SK-MEL-5 (cell line): Measurements from ENCODE around the gene TES. TPM values are rescaled to one million over a fixed set of nuclear protein-coding genes. Genes with fewer than 3 reads are reported as not detected.

ENCODE experiments used
- DNase-seq: peaks from one replicate; pipeline ENCODE4 v3.0.0-alpha.2; 2016; ENCODE audit warnings: low read depth, low spot score
- in situ Hi-C: cut with HindIII; loops from 2 replicates; pipeline ENCODE4 v1.10.0; 2016; ENCODE audit warnings: low sequenced_read_pairs, high pct_unique_total_duplicates, low pct_unique_long_range_greater_than_20kb
- total RNA-seq: library from RNA; depleted of rRNA; stranded (reverse); fragments of >200 nt; shearing (Covaris generic); gene quantifications from 2 replicates; pipeline ENCODE4 v1.2.3, GENCODE V29; 2014

The TES gene
- total RNA-seq, 1 experiment from 2014 or later, result 40.5 TPM

- in situ Hi-C loops, result no loop called here
Observed at GRCh38 chr7:116182023-116182422, 28.3 kb upstream of the TES start.

GRCh38 chr7:116185450-116185849, 24.9 kb upstream of the TES start:
- DNase-seq, result no peak
- in situ Hi-C loops, result no loop called here

More at GRCh38 chr7:116182023-116182422, 28.3 kb upstream of the TES start:
- DNase-seq, result no peak

- no peak for DNase-seq
- in situ Hi-C loops, result no loop called here
Observed at GRCh38 chr7:116185956-116186355, 24.4 kb upstream of the TES start.

GRCh38 chr7:116187400-116187799, 22.9 kb upstream of the TES start:
- in situ Hi-C loops, result no loop called here

GRCh38 chr7:116193329-116194087, 16.8 kb upstream of the TES start:
- in situ Hi-C loops, result no loop called here

More at GRCh38 chr7:116187400-116187799, 22.9 kb upstream of the TES start:
- no peak for DNase-seq

GRCh38 chr7:116194115-116194514, 16.2 kb upstream of the TES start:
- no peak for DNase-seq
- in situ Hi-C loops, result no loop called here

More at GRCh38 chr7:116193329-116194087, 16.8 kb upstream of the TES start:
- DNase-seq, result no peak

GRCh38 chr7:116195451-116195850, 14.9 kb upstream of the TES start:
- in situ Hi-C loops, result no loop called here

GRCh38 chr7:116196947-116197346, 13.4 kb upstream of the TES start:
- in situ Hi-C loops, result no loop called here
- no peak for DNase-seq

More at GRCh38 chr7:116195451-116195850, 14.9 kb upstream of the TES start:
- no peak for DNase-seq

- DNase-seq, result no peak
- in situ Hi-C loops, result no loop called here
Observed at GRCh38 chr7:116197360-116197759, 13.0 kb upstream of the TES start.

- in situ Hi-C loops, result no loop called here
- DNase-seq, result no peak
Observed at GRCh38 chr7:116198748-116199410, 11.5 kb upstream of the TES start.

GRCh38 chr7:116200963-116201362, 9.4 kb upstream of the TES start:
- in situ Hi-C loops, result no loop called here
- no peak for DNase-seq

GRCh38 chr7:116206141-116206540, 4.2 kb upstream of the TES start:
- in situ Hi-C loops, result no loop called here
- no peak for DNase-seq

GRCh38 chr7:116208919-116209318, 1.4 kb upstream of the TES start:
- in situ Hi-C loops, result no loop called here

GRCh38 chr7:116209561-116210070, 723 bp upstream of the TES start:
- in situ Hi-C loops, result no loop called here
- DNase-seq, result no peak

More at GRCh38 chr7:116208919-116209318, 1.4 kb upstream of the TES start:
- DNase-seq, result no peak

GRCh38 chr7:116211006-116211912, 920 bp downstream of the TES start:
- DNase-seq, result peak; percentile 54
- in situ Hi-C loops, result no loop called here

- no peak for DNase-seq
- in situ Hi-C loops, result no loop called here
Observed at GRCh38 chr7:116211913-116212596, 1.7 kb downstream of the TES start.

GRCh38 chr7:116212869-116213268, 2.5 kb downstream of the TES start:
- peak; percentile 26 for DNase-seq
- in situ Hi-C loops, result no loop called here
